ENCODE measurements around the gene PNKD. TPM values are rescaled to one million over a fixed set of nuclear protein-coding genes. Genes with fewer than 3 reads are reported as not detected.

PNKD gene
- polyA plus RNA-seq, 2 of the 4 experiments (the other 2 are of a cell fraction): 46.2 to 51.7 TPM

DNA sequence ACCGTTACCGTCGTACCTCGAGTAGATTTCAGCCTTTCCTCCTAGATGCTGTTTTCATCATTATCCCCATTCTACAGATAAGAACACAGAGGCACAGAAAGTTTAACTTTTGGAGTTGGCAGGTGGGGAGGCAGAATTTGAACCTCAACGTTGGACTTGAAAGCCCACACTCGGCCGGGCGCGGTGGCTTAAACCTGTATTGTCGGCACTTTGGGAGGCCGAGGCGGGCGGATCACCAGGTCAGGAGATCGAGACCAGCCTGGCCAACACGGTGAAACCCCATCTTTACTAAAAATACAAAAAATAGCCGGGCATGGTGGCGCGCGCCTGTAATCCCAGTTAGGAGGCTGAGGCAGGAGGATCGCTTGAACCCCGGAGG is 97.8 kb downstream of the PNKD start:
- H3K27ac ChIP-seq: peak overlapping the region; percentile 86 to 91
- ChIA-PET CTCF (interaction anchor here (2.1 kb wide), 1 partner anchor 11 kb away, joined by 18 read pairs; the partner anchor contains the start of gene CATIP), POLR2A (no interaction called here)
- H3K9me3 ChIP-seq: 0 out of 3 replicates have a peak, but pooled peaks cover 7% of the 10 kb centered on the region
- no peak for TF ChIP-seq MYC (IDR thresholded peaks at IDR 0.05; ENCODE audit: borderline replicate concordance, low read length)
- TF ChIP-seq HOXA7 (CRISPR knock-in tag; IDR thresholded peaks at IDR 0.05): no peak
- TF ChIP-seq CHD4 (IDR thresholded peaks at IDR 0.05; ENCODE audit: borderline replicate concordance): no peak
- TF ChIP-seq, protein P1, sequence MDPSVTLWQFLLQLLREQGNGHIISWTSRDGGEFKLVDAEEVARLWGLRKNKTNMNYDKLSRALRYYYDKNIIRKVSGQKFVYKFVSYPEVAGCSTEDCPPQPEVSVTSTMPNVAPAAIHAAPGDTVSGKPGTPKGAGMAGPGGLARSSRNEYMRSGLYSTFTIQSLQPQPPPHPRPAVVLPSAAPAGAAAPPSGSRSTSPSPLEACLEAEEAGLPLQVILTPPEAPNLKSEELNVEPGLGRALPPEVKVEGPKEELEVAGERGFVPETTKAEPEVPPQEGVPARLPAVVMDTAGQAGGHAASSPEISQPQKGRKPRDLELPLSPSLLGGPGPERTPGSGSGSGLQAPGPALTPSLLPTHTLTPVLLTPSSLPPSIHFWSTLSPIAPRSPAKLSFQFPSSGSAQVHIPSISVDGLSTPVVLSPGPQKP (IDR thresholded peaks at IDR 0.05; ENCODE audit: low read depth, low read length): no peak
- peak; percentile 94 for TF ChIP-seq KDM1A (IDR thresholded peaks at IDR 0.05; ENCODE audit: low read depth)
- TF ChIP-seq MAZ (IDR thresholded peaks at IDR 0.05; ENCODE audit: borderline replicate concordance, low read depth, low read length): no peak
- TF ChIP-seq, protein P2, sequence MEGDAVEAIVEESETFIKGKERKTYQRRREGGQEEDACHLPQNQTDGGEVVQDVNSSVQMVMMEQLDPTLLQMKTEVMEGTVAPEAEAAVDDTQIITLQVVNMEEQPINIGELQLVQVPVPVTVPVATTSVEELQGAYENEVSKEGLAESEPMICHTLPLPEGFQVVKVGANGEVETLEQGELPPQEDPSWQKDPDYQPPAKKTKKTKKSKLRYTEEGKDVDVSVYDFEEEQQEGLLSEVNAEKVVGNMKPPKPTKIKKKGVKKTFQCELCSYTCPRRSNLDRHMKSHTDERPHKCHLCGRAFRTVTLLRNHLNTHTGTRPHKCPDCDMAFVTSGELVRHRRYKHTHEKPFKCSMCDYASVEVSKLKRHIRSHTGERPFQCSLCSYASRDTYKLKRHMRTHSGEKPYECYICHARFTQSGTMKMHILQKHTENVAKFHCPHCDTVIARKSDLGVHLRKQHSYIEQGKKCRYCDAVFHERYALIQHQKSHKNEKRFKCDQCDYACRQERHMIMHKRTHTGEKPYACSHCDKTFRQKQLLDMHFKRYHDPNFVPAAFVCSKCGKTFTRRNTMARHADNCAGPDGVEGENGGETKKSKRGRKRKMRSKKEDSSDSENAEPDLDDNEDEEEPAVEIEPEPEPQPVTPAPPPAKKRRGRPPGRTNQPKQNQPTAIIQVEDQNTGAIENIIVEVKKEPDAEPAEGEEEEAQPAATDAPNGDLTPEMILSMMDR (IDR thresholded peaks at IDR 0.05): no peak
- no peak for TF ChIP-seq CBX2 (IDR thresholded peaks at IDR 0.05; ENCODE audit: borderline replicate concordance, low read depth)
- TF ChIP-seq CHD2 (IDR thresholded peaks at IDR 0.05; ENCODE audit: low read length, partially characterized antibody): no peak
- TF ChIP-seq, protein P3, sequence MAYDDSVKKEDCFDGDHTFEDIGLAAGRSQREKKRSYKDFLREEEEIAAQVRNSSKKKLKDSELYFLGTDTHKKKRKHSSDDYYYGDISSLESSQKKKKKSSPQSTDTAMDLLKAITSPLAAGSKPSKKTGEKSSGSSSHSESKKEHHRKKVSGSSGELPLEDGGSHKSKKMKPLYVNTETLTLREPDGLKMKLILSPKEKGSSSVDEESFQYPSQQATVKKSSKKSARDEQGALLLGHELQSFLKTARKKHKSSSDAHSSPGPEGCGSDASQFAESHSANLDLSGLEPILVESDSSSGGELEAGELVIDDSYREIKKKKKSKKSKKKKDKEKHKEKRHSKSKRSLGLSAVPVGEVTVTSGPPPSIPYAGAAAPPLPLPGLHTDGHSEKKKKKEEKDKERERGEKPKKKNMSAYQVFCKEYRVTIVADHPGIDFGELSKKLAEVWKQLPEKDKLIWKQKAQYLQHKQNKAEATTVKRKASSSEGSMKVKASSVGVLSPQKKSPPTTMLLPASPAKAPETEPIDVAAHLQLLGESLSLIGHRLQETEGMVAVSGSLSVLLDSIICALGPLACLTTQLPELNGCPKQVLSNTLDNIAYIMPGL (CRISPR knock-in tag; IDR thresholded peaks at IDR 0.05; ENCODE audit: borderline replicate concordance): no peak
- TF ChIP-seq NFE2L2 (conservative IDR thresholded peaks at IDR 0.05; ENCODE audit: low read length): no peak
- TF ChIP-seq, protein P4, sequence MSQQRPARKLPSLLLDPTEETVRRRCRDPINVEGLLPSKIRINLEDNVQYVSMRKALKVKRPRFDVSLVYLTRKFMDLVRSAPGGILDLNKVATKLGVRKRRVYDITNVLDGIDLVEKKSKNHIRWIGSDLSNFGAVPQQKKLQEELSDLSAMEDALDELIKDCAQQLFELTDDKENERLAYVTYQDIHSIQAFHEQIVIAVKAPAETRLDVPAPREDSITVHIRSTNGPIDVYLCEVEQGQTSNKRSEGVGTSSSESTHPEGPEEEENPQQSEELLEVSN (IDR thresholded peaks at IDR 0.05; ENCODE audit: borderline replicate concordance, low read depth): no peak
- peak; percentile 80; the same call in 1 of the 2 replicates for TF ChIP-seq HDAC2 (IDR thresholded peaks at IDR 0.05)
- no peak for TF ChIP-seq JUNB (IDR thresholded peaks at IDR 0.05)
- FAIRE-seq (no peak), DNase-seq (ENCODE audit: low read depth in 1 of 2, low spot score in 1 of 2) (no peak), ATAC-seq (no peak)
- peak overlapping the region; percentile 91 for H3K4me2 ChIP-seq
- H3K4me3 ChIP-seq: peak overlapping the region; percentile 58
- WGBS (ENCODE audit: missing lambda C conversion rate): 75% methylated on average over 21 of the region's 21 CpGs
- 0 out of 3 replicates have a peak, but pooled peaks cover 3% of the 10 kb centered on the region for H3K4me1 ChIP-seq

DNA sequence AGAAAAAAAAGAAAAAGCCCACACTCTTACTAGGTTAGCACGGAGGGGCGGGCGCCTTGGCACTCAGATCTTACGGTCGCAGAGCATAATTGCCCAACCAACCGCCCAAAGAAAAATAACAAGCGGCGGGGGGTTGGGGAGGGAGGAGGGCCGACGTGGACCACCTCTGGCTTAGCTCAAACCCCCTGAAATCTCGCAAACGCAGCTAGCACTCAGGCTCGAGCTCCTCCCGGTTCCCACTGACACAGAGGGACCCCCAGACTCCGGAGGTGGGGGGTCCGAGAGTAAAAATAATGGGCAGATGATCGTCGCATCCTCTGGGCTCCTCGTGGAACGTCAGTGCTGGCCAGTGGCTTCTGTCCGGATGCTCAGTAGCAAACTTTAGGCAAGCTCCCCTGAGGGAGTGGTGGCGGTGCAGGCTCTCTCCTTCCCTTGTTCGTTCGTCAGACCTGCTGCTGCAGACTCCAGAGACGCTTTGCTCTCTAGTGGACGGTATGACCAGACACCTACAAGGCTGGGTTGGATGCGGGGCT is 98.4 kb downstream of the PNKD start:
- Histone ChIP-seq H3K4me3 (no peak overlapping the region), H3K4me1 (0 out of 3 replicates have a peak, but pooled peaks cover 3% of the 10 kb centered on the region), H3K27ac (no peak overlapping the region; a peak in 1 of 6 replicates), H3K9me3 (0 out of 3 replicates have a peak, but pooled peaks cover 7% of the 10 kb centered on the region), H3K4me2 (peak overlapping the region; percentile 91; the same call in 2 of the 3 replicates)
- ATAC-seq (peak in 1 of 2 experiments; percentile 15; a peak in 2 of 6 replicates), FAIRE-seq (no peak), DNase-seq (ENCODE audit: low read depth in 1 of 2, low spot score in 1 of 2) (no peak)
- POLR2A ChIA-PET: no interaction called here
- WGBS (ENCODE audit: missing lambda C conversion rate): 78% methylated on average over 24 of the region's 27 CpGs
- CTCF ChIA-PET: interaction anchor here (1.3 kb wide), 1 partner anchor 27 kb away, joined by 5 read pairs; no protein-coding TSS in a partner anchor
- no peak for TF ChIP-seq CEBPB (IDR thresholded peaks at IDR 0.05)
- TF ChIP-seq TP53 (CRISPR knock-in tag; IDR thresholded peaks at IDR 0.05): no peak
- no peak for TF ChIP-seq HEYL (CRISPR knock-in tag; IDR thresholded peaks at IDR 0.05)
- TF ChIP-seq, protein P5, sequence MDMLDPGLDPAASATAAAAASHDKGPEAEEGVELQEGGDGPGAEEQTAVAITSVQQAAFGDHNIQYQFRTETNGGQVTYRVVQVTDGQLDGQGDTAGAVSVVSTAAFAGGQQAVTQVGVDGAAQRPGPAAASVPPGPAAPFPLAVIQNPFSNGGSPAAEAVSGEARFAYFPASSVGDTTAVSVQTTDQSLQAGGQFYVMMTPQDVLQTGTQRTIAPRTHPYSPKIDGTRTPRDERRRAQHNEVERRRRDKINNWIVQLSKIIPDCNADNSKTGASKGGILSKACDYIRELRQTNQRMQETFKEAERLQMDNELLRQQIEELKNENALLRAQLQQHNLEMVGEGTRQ (IDR thresholded peaks at IDR 0.05): no peak
- no peak for TF ChIP-seq PHF8 (IDR thresholded peaks at IDR 0.05; ENCODE audit: borderline replicate concordance, low read depth)
- TF ChIP-seq NR3C1 (IDR thresholded peaks at IDR 0.05): no peak
- no peak for TF ChIP-seq RCOR1 (IDR thresholded peaks at IDR 0.05; ENCODE audit: low read depth, low read length)
- TF ChIP-seq ZFP36 (IDR thresholded peaks at IDR 0.05; ENCODE audit: borderline replicate concordance, partially characterized antibody): no peak
- TF ChIP-seq, protein P6, sequence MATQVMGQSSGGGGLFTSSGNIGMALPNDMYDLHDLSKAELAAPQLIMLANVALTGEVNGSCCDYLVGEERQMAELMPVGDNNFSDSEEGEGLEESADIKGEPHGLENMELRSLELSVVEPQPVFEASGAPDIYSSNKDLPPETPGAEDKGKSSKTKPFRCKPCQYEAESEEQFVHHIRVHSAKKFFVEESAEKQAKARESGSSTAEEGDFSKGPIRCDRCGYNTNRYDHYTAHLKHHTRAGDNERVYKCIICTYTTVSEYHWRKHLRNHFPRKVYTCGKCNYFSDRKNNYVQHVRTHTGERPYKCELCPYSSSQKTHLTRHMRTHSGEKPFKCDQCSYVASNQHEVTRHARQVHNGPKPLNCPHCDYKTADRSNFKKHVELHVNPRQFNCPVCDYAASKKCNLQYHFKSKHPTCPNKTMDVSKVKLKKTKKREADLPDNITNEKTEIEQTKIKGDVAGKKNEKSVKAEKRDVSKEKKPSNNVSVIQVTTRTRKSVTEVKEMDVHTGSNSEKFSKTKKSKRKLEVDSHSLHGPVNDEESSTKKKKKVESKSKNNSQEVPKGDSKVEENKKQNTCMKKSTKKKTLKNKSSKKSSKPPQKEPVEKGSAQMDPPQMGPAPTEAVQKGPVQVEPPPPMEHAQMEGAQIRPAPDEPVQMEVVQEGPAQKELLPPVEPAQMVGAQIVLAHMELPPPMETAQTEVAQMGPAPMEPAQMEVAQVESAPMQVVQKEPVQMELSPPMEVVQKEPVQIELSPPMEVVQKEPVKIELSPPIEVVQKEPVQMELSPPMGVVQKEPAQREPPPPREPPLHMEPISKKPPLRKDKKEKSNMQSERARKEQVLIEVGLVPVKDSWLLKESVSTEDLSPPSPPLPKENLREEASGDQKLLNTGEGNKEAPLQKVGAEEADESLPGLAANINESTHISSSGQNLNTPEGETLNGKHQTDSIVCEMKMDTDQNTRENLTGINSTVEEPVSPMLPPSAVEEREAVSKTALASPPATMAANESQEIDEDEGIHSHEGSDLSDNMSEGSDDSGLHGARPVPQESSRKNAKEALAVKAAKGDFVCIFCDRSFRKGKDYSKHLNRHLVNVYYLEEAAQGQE (IDR thresholded peaks at IDR 0.05): no peak
- TF ChIP-seq CBX8 (IDR thresholded peaks at IDR 0.05): no peak
- TF ChIP-seq SMC3 (IDR thresholded peaks at IDR 0.05): no peak
- TF ChIP-seq HOXA7 (CRISPR knock-in tag; IDR thresholded peaks at IDR 0.05): no peak
